Prostate gland (tissue), 2 donors: ENCODE data around the gene CAB39L. TPM values are rescaled to one million over a fixed set of nuclear protein-coding genes. Genes with fewer than 3 reads are reported as not detected.

Source experiments
- DNase-seq: peaks from one replicate; pipeline ENCODE4 v3.0.0-alpha.2; 2019; ENCODE audit warnings: low spot score
- H3K27ac ChIP-seq, 2 donors: fragments of 200-600 bp; sonication (generic); 2 replicates each; pipeline ENCODE4 v1.5.1; 2017 to 2019
- H3K27me3 ChIP-seq: fragments of 200-600 bp; sonication (generic); replicated peaks from 2 replicates; pipeline ENCODE4 v1.5.1; 2019; ENCODE audit not compliant: insufficient read depth
- H3K36me3 ChIP-seq, 2 donors: fragments of 200-600 bp; sonication (generic); 1 replicate in 1 of 2; 2 replicates in 1 of 2; pipeline versions ENCODE4 v1.5.1 to v1.8.1; 2017 to 2019
- H3K4me1 ChIP-seq: fragments of 200-600 bp; sonication (generic); replicated peaks from 2 replicates; pipeline ENCODE4 v1.5.1; 2019
- H3K4me3 ChIP-seq, 2 donors: fragments of 200-600 bp; sonication (generic); 2 replicates each; pipeline ENCODE4 v1.5.1; 2017 to 2019
- H3K9me3 ChIP-seq: fragments of 200-600 bp; sonication (generic); 2 replicates; pipeline ENCODE4 v1.5.1; 2017
- POLR2A ChIP-seq: fragments of 450-650 bp; IDR thresholded peaks from one replicate; pipeline ENCODE4 v1.6.1; 2016; ENCODE audit warnings: antibody characterized with exemption, mild to moderate bottlenecking
- POLR2AphosphoS5 ChIP-seq: sonication (generic); formaldehyde crosslinking; IDR thresholded peaks from one replicate; pipeline ENCODE4 v1.6.1; 2017; ENCODE audit warnings: antibody characterized with exemption
- WGBS: methylation state at CpG from one replicate; pipeline ENCODE4 v1.1.5; 2018; 5-methylcytosine and 5-hydroxymethylcytosine counted together
- intact Hi-C: fragments of 100-400 bp; cut with DNase I; formaldehyde crosslinking; loops from one replicate; pipeline ENCODE4 v1.14.2; 2022
- total RNA-seq, 2 donors: library from RNA; depleted of rRNA; stranded (reverse); fragments of >200 nt; gene quantifications; one replicate each; pipeline ENCODE4 v1.1.0, GENCODE V29; 2016
- TF ChIP-seq, protein P1 (sequence below), 4 experiments: fragments of 200-600 bp in 2 of 4; fragments of 450-650 bp in 2 of 4; sonication (generic) in 2 of 4; IDR thresholded peaks; 1 replicate in 3 of 4; 2 replicates in 1 of 4; pipeline ENCODE4 v1.5.1; 2016 to 2019; ENCODE audit warnings: antibody characterized with exemption in 4 of 4, mild to moderate bottlenecking in 2 of 4, moderate library complexity in 2 of 4

Gene CAB39L
- total RNA-seq, 2 donors from 2014 or later: 43.9 to 96.5 TPM

GRCh38 chr13:49322702-49323101, 121.2 kb downstream of the CAB39L start:
- DNase-seq: no peak
- intact Hi-C loops: no loop called here
- no peaks in the 10 kb centered on the region for H3K27me3 ChIP-seq
- H3K4me3 ChIP-seq: no peak overlapping the region
- WGBS: 91% methylated on average over 2 of the region's 2 CpGs
- no peaks in the 10 kb centered on the region for H3K36me3 ChIP-seq
- TF ChIP-seq POLR2A (no peak), POLR2AphosphoS5 (no peak)
- TF ChIP-seq, protein P1, sequence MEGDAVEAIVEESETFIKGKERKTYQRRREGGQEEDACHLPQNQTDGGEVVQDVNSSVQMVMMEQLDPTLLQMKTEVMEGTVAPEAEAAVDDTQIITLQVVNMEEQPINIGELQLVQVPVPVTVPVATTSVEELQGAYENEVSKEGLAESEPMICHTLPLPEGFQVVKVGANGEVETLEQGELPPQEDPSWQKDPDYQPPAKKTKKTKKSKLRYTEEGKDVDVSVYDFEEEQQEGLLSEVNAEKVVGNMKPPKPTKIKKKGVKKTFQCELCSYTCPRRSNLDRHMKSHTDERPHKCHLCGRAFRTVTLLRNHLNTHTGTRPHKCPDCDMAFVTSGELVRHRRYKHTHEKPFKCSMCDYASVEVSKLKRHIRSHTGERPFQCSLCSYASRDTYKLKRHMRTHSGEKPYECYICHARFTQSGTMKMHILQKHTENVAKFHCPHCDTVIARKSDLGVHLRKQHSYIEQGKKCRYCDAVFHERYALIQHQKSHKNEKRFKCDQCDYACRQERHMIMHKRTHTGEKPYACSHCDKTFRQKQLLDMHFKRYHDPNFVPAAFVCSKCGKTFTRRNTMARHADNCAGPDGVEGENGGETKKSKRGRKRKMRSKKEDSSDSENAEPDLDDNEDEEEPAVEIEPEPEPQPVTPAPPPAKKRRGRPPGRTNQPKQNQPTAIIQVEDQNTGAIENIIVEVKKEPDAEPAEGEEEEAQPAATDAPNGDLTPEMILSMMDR (IDR thresholded peaks at IDR 0.05): no peak
- H3K9me3 ChIP-seq: no peaks in the 10 kb centered on the region
- no peaks in the 10 kb centered on the region for H3K4me1 ChIP-seq
- no peak overlapping the region for H3K27ac ChIP-seq

- TF ChIP-seq, protein P1 (IDR thresholded peaks at IDR 0.05): no peak
- TF ChIP-seq POLR2AphosphoS5 (no peak), POLR2A (no peak)
- intact Hi-C loops: no loop called here
- no peak for DNase-seq
- H3K27ac ChIP-seq: no peak overlapping the region
- no peaks in the 10 kb centered on the region for H3K27me3 ChIP-seq
- no peak overlapping the region for H3K4me3 ChIP-seq
- no peaks in the 10 kb centered on the region for H3K36me3 ChIP-seq
- H3K9me3 ChIP-seq: no peaks in the 10 kb centered on the region
- 85% methylated on average over 2 of the region's 2 CpGs for WGBS
- H3K4me1 ChIP-seq: no peaks in the 10 kb centered on the region
Measured at GRCh38 chr13:49320975-49321374, 122.9 kb downstream of the CAB39L start.

GRCh38 chr13:49319951-49320350, 123.9 kb downstream of the CAB39L start:
- intact Hi-C loops: no loop called here
- 94% methylated on average over 2 of the region's 2 CpGs for WGBS
- H3K27ac ChIP-seq: no peak overlapping the region

DNA sequence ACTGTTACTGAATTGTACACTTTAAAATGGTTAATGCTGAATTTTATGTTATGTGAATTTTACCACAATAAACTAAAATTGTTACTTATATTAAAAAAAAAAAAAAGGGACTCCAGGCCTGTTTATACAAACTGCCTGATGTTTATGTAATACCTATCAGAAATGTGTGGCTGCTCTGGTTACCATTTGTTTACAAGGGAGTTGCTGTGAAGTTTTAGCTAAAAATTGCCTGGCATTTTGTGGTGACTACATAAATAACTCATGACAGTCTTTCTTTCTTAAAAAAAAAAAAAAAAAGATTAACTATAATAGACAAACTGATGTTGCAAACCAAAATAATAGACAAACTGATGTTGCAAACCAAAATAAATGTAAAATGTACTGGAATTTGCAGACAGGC, 124.3 kb downstream of the CAB39L start:
- intact Hi-C loops: no loop called here
- Histone ChIP-seq H3K4me1 (no peaks in the 10 kb centered on the region), H3K9me3 (no peaks in the 10 kb centered on the region), H3K36me3 (no peaks in the 10 kb centered on the region), H3K4me3 (no peak overlapping the region), H3K27ac (no peak overlapping the region), H3K27me3 (no peaks in the 10 kb centered on the region)
- no peak for DNase-seq
- no peak for TF ChIP-seq POLR2AphosphoS5

More at GRCh38 chr13:49319951-49320350, 123.9 kb downstream of the CAB39L start:
- Histone ChIP-seq H3K27me3 (no peaks in the 10 kb centered on the region), H3K36me3 (no peaks in the 10 kb centered on the region), H3K4me1 (no peaks in the 10 kb centered on the region), H3K9me3 (no peaks in the 10 kb centered on the region), H3K4me3 (no peak overlapping the region)
- no peak for TF ChIP-seq POLR2AphosphoS5
- TF ChIP-seq, protein P1 (IDR thresholded peaks at IDR 0.05): no peak
- no peak for TF ChIP-seq POLR2A
- no peak for DNase-seq

DNA sequence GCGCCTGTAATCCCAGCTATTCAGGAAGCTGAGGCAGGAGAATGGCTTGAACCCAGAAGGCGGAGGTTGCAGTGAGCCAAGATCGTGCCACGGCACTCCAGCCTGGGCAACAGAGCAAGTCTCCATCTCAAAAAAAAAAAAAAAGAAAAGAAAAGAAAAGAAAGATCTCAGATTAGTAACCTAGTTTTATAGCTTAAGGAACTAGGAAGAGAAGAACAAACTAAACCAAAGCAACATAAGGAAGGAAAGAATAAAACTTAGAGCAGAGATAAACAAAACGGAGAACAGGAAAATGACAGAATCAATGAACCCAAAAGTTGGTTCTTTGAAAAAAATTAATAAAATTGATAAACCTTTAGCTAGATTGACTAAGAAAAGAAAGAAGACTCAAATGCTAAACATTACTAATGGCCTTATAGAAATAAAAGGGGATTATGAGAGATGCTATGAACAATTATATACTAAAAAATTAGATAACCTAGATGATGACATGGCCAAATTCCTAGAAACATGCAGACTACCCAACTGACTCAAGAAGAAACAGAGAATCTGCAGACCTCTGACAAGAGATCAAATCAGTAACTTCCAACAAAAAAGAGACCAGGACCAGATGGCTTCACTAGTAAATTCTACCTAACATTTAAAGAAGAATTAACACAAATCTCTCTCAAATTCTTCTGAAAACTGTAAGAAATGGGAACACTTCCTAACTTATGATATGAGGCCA, 127.9 kb downstream of the CAB39L start:
- WGBS: 79% methylated on average over 5 of the region's 5 CpGs
- Histone ChIP-seq H3K9me3 (no peaks in the 10 kb centered on the region), H3K36me3 (no peaks in the 10 kb centered on the region), H3K27me3 (no peaks in the 10 kb centered on the region), H3K4me3 (no peak overlapping the region), H3K4me1 (no peaks in the 10 kb centered on the region), H3K27ac (no peak overlapping the region)
- intact Hi-C loops: no loop called here
- TF ChIP-seq, protein P1 (IDR thresholded peaks at IDR 0.05): no peak
- TF ChIP-seq POLR2A (no peak), POLR2AphosphoS5 (no peak)
- DNase-seq: no peak
